HepG2 (cell line): ENCODE data around the gene CRADD. TPM values are rescaled to one million over a fixed set of nuclear protein-coding genes. Genes with fewer than 3 reads are reported as not detected.

Experiments
- ATAC-seq: fragments of 200-7000 bp; cut with Tn5 transposase; 3 replicates; pipeline ENCODE4 v1.9.1; 2020; ENCODE audit warnings: mild to moderate bottlenecking, moderate library complexity
- BruUV-seq: library from RNA; stranded (reverse); fragments of 400-500 nt; replicated peaks from 2 replicates; lab custom pipeline; 2021; lab: Mats Ljungman, UMichigan
- CTCF ChIA-PET: fragments of 300-600 bp; formaldehyde crosslinking; extraction: SDS; loops from one replicate; lab custom pipeline; 2021; ENCODE audit warnings: low total read pairs, inconsistent platforms, low intra/inter-chr PET ratio; lab: Yijun Ruan, JAX
- POLR2A ChIA-PET: fragments of 350-600 bp; sonication (Branson Sonifier 250); formaldehyde crosslinking; loops from one replicate; lab custom pipeline; 2020; ENCODE audit warnings: antibody characterized with exemption, inconsistent platforms; lab: Yijun Ruan, JAX
- DNase-seq: peaks from one replicate; pipeline ENCODE4 v3.0.0-alpha.2; 2015; ENCODE audit warnings: low spot score
- FAIRE-seq: peaks from 3 replicates; lab custom pipeline; 2011; peaks lifted over from hg19 to GRCh38; lab: Jason Lieb, UNC
- H2AFZ ChIP-seq: one replicate; pipeline ENCODE4 v1.6.1; 2011; ENCODE audit warnings: low read length, inconsistent platforms
- H3K27ac ChIP-seq: fragments of 300-600 bp; 3 replicates; pipeline ENCODE4 v1.8.0; 2011; ENCODE audit warnings: mixed run types, mild to moderate bottlenecking, mixed read lengths, low read length, inconsistent platforms; ENCODE audit not compliant: insufficient read depth; ENCODE audit errors: extremely low read length
- H3K27me3 ChIP-seq, 2 experiments: fragments of 200-600 bp in 1 of 2; 2 replicates in 1 of 2; 3 replicates in 1 of 2; pipeline versions ENCODE4 v1.6.0 to v1.8.0; 2011; ENCODE audit warnings: low read length in 2 of 2, mild to moderate bottlenecking in 2 of 2, moderate library complexity in 2 of 2, inconsistent platforms in 1 of 2; ENCODE audit not compliant: insufficient read depth in 2 of 2, control insufficient read depth in 1 of 2
- H3K36me3 ChIP-seq, 2 experiments: fragments of 200-600 bp in 1 of 2; replicated peaks in 1 of 2; 2 replicates in 1 of 2; 3 replicates in 1 of 2; pipeline versions ENCODE4 v1.5.1 to v1.8.0; 2011; ENCODE audit warnings: low read length in 2 of 2, inconsistent platforms in 1 of 2; ENCODE audit not compliant: insufficient read depth in 2 of 2, control insufficient read depth in 1 of 2
- H3K4me1 ChIP-seq: 2 replicates; pipeline ENCODE4 v1.5.1; 2012; ENCODE audit warnings: low read length, inconsistent platforms; ENCODE audit not compliant: insufficient read depth
- H3K4me2 ChIP-seq: 2 replicates; pipeline ENCODE4 v1.6.0; 2011; ENCODE audit warnings: low read depth, low read length, inconsistent platforms
- H3K4me3 ChIP-seq, 3 experiments: fragments of 200-600 bp in 1 of 3; sonication (generic), shearing (Covaris generic) in 1 of 3; replicated peaks in 1 of 3; 2 replicates each; pipeline ENCODE4 v1.5.1; 2011 to 2016; ENCODE audit warnings: low read length in 3 of 3, inconsistent platforms in 2 of 3, low read depth in 2 of 3, mild to moderate bottlenecking in 2 of 3, control low read depth in 1 of 3, mixed read lengths in 1 of 3; ENCODE audit not compliant: insufficient read depth in 1 of 3
- H3K79me2 ChIP-seq: one replicate; pipeline ENCODE4 v1.6.1; 2011; ENCODE audit warnings: low read length, inconsistent platforms; ENCODE audit not compliant: insufficient read depth
- H3K9ac ChIP-seq: 2 replicates; pipeline ENCODE4 v1.6.0; 2011; ENCODE audit warnings: mild to moderate bottlenecking, low read depth, low read length, inconsistent platforms; ENCODE audit not compliant: insufficient read depth
- H3K9me3 ChIP-seq: 2 replicates; pipeline ENCODE4 v1.5.1; 2012; ENCODE audit warnings: mild to moderate bottlenecking, low read length
- H4K20me1 ChIP-seq: 2 replicates; pipeline ENCODE4 v1.6.0; 2011; ENCODE audit warnings: inconsistent platforms, mild to moderate bottlenecking, low read length, moderate library complexity; ENCODE audit not compliant: insufficient read depth
- CEBPG ChIP-seq: IDR thresholded peaks from 2 replicates; pipeline ENCODE4 v1.6.1; 2016
- FOXP1 ChIP-seq, 2 experiments: fragments of 450-650 bp in 1 of 2; IDR thresholded peaks; 2 replicates each; pipeline ENCODE4 v1.6.1; 2017 to 2018; ENCODE audit warnings: antibody characterized with exemption in 1 of 2
- HDAC1 ChIP-seq: sonication (generic); formaldehyde crosslinking; IDR thresholded peaks from 2 replicates; pipeline ENCODE4 v1.5.1; 2020; ENCODE audit warnings: mild to moderate bottlenecking, missing genetic modification reagents
- IKZF4 ChIP-seq: sonication (generic); formaldehyde crosslinking; IDR thresholded peaks from 2 replicates; pipeline ENCODE4 v1.5.1; 2020; ENCODE audit warnings: borderline replicate concordance, mild to moderate bottlenecking, low read depth, missing genetic modification reagents; ENCODE audit errors: not compliant biosample characterization
- JUND ChIP-seq: sonication (generic); formaldehyde crosslinking; IDR thresholded peaks from 2 replicates; pipeline ENCODE4 v1.8.0; 2022; ENCODE audit warnings: mild to moderate bottlenecking, missing genetic modification reagents
- NR3C1 ChIP-seq: sonication (generic); formaldehyde crosslinking; IDR thresholded peaks from 2 replicates; pipeline ENCODE4 v1.4.0; 2020; ENCODE audit warnings: missing genetic modification reagents
- PRMT3 ChIP-seq: sonication (generic); formaldehyde crosslinking; IDR thresholded peaks from 2 replicates; pipeline ENCODE4 v1.8.1; 2022; ENCODE audit warnings: low read depth, mild to moderate bottlenecking, moderate library complexity, missing genetic modification reagents, borderline replicate concordance
- RXRB ChIP-seq: IDR thresholded peaks from 2 replicates; pipeline ENCODE4 v1.6.1; 2016; ENCODE audit warnings: borderline replicate concordance, missing genetic modification reagents, missing compliant biosample characterization
- SMAD9 ChIP-seq: sonication (generic); formaldehyde crosslinking; IDR thresholded peaks from 2 replicates; pipeline ENCODE4 v1.5.1; 2020; ENCODE audit warnings: mild to moderate bottlenecking, missing genetic modification reagents
- ZC3H13 ChIP-seq: sonication (generic); formaldehyde crosslinking; IDR thresholded peaks from 2 replicates; pipeline ENCODE4 v1.8.1; 2023; ENCODE audit warnings: mild to moderate bottlenecking, missing genetic modification reagents, moderate library complexity
- ZFY ChIP-seq: sonication (generic); formaldehyde crosslinking; IDR thresholded peaks from 2 replicates; pipeline ENCODE4 v1.4.0; 2020; ENCODE audit warnings: missing genetic modification reagents
- ZNF207 ChIP-seq: fragments of 450-650 bp; IDR thresholded peaks from 2 replicates; pipeline ENCODE4 v1.6.1; 2016; ENCODE audit warnings: antibody characterized with exemption, borderline replicate concordance
- ZNF234 ChIP-seq: sonication (generic); formaldehyde crosslinking; conservative IDR thresholded peaks from 2 replicates; pipeline ENCODE4 v1.5.1; 2020; ENCODE audit warnings: mild to moderate bottlenecking, missing genetic modification reagents
- ZNF343 ChIP-seq: sonication (generic); formaldehyde crosslinking; IDR thresholded peaks from 2 replicates; pipeline ENCODE4 v1.4.0; 2020; ENCODE audit warnings: mild to moderate bottlenecking, missing genetic modification reagents
- ZNF879 ChIP-seq: sonication (generic); formaldehyde crosslinking; IDR thresholded peaks from 2 replicates; pipeline ENCODE4 v1.8.1; 2023; ENCODE audit warnings: missing genetic modification reagents
- ZNF883 ChIP-seq: sonication (generic); formaldehyde crosslinking; IDR thresholded peaks from 2 replicates; pipeline ENCODE4 v1.5.1; 2020; ENCODE audit warnings: mild to moderate bottlenecking, missing genetic modification reagents; ENCODE audit errors: not compliant biosample characterization
- WGBS: methylation state at CpG from one replicate; pipeline ENCODE4 v1.1.6; 2017; ENCODE audit warnings: low lambda C conversion rate; 5-methylcytosine and 5-hydroxymethylcytosine counted together
- in situ Hi-C: cut with HindIII; loops from 2 replicates; pipeline ENCODE4 v1.10.0; 2017; ENCODE audit warnings: low pct_unique_long_range_greater_than_20kb; ENCODE audit not compliant: extremely low pct_ligation_motif_present
- intact Hi-C: fragments of 100-400 bp; cut with micrococcal nuclease; formaldehyde crosslinking; loops from one replicate; pipeline ENCODE4 v1.10.0; 2022; ENCODE audit not compliant: unreplicated experiment
- polyA plus RNA-seq, 8 experiments: library from polyadenylated mRNA; depleted of rRNA in 3 of 8; stranded (reverse) in 7 of 8; unstranded in 1 of 8; fragments of >200 nt; fragmentation: Illumina TruSeq in 4 of 8; extraction: Trizol in 4 of 8; gene quantifications; 2 replicates each; pipeline versions ENCODE4 v1.2.1 to v1.2.3, GENCODE V29; 2011 to 2016; ENCODE audit warnings: low read depth in 4 of 8, missing spikeins in 1 of 8, mixed read lengths in 1 of 8; ENCODE audit not compliant: insufficient read depth in 1 of 8
- total RNA-seq, 5 experiments: library from RNA; depleted of rRNA; stranded (reverse); fragments of >200 nt; fragmentation: Illumina TruSeq; extraction: Trizol; gene quantifications; 2 replicates each; pipeline ENCODE4 v1.2.3, GENCODE V29; 2016; ENCODE audit warnings: low read depth in 1 of 5
- TF ChIP-seq, protein P1 (sequence below): sonication (generic); formaldehyde crosslinking; IDR thresholded peaks from 2 replicates; pipeline ENCODE4 v1.4.0; 2020; ENCODE audit warnings: missing genetic modification reagents, mild to moderate bottlenecking, borderline replicate concordance
- TF ChIP-seq, protein P2 (sequence below): sonication (generic); formaldehyde crosslinking; conservative IDR thresholded peaks from 2 replicates; pipeline ENCODE4 v1.4.0; 2020; ENCODE audit warnings: mild to moderate bottlenecking, missing genetic modification reagents, moderate library complexity

CRADD gene
- total and polyA plus RNA-seq, 2 of the 13 experiments (the other 11 are each of a cell fraction or from before 2014, with no cell fraction given): 12.4 to 18.8 TPM

DNA sequence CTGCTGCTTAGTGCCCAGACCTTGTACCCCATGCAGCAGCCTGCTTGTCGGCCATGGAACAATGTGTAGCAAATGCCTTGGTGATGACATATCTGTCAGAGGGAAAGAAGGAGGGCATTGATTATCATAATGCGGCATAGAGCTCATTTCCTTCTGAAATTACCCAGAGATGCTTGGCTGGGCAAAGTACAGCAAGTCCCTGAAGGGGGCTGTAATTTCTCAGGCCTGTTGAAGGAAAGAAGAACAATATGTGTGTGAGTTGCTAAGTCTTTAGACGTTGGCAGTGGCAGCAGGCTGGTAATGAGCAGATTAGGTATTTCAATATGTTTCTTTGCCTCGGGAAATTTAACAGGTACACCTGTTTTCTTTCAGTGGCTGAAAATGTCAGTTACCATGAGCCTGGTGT is 128.6 kb downstream of the CRADD start:
- no peak overlapping the region for H3K4me2 ChIP-seq
- no peaks in the 10 kb centered on the region for H4K20me1 ChIP-seq
- intact Hi-C loops: no loop called here
- 76% methylated on average over 4 of the region's 4 CpGs for WGBS
- no peak overlapping the region for H3K4me3 ChIP-seq
- no peak for ATAC-seq
- H3K4me1 ChIP-seq: no peaks in the 10 kb centered on the region
- CTCF ChIA-PET: no interaction called here
- H3K27ac ChIP-seq: no peak overlapping the region
- no TSS peak for BruUV-seq
- H3K36me3 ChIP-seq: no peaks in the 10 kb centered on the region
- no peak for DNase-seq
- in situ Hi-C loops: no loop called here
- POLR2A ChIA-PET: no interaction called here
- H3K27me3 ChIP-seq: no peaks in the 10 kb centered on the region
- no peak overlapping the region for H3K9ac ChIP-seq
- no peak overlapping the region for H2AFZ ChIP-seq
- H3K9me3 ChIP-seq: no peaks in the 10 kb centered on the region
- no peak for FAIRE-seq
- TF ChIP-seq HDAC1 (CRISPR knock-in tag) (no peak), ZNF207 (no peak), IKZF4 (CRISPR knock-in tag) (no peak), ZNF879 (CRISPR knock-in tag) (no peak), CEBPG (CRISPR knock-in tag) (no peak), NR3C1 (no peak), SMAD9 (CRISPR knock-in tag) (no peak), ZC3H13 (CRISPR knock-in tag) (no peak), ZNF234 (no peak), ZFY (CRISPR knock-in tag) (no peak), RXRB (CRISPR knock-in tag) (no peak), PRMT3 (CRISPR knock-in tag) (no peak), JUND (no peak), ZNF343 (CRISPR knock-in tag) (no peak), FOXP1 (IDR thresholded peaks at IDR 0.05) (no peak), FOXP1 (CRISPR knock-in tag; IDR thresholded peaks at IDR 0.05) (no peak), ZNF883 (CRISPR knock-in tag) (no peak)
- TF ChIP-seq, protein P1, sequence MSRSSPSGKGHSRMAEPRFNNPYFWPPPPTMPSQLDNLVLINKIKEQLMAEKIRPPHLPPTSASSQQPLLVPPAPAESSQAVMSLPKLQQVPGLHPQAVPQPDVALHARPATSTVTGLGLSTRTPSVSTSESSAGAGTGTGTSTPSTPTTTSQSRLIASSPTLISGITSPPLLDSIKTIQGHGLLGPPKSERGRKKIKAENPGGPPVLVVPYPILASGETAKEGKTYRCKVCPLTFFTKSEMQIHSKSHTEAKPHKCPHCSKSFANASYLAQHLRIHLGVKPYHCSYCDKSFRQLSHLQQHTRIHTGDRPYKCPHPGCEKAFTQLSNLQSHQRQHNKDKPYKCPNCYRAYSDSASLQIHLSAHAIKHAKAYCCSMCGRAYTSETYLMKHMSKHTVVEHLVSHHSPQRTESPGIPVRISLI (CRISPR knock-in tag): no peak
- TF ChIP-seq, protein P2, sequence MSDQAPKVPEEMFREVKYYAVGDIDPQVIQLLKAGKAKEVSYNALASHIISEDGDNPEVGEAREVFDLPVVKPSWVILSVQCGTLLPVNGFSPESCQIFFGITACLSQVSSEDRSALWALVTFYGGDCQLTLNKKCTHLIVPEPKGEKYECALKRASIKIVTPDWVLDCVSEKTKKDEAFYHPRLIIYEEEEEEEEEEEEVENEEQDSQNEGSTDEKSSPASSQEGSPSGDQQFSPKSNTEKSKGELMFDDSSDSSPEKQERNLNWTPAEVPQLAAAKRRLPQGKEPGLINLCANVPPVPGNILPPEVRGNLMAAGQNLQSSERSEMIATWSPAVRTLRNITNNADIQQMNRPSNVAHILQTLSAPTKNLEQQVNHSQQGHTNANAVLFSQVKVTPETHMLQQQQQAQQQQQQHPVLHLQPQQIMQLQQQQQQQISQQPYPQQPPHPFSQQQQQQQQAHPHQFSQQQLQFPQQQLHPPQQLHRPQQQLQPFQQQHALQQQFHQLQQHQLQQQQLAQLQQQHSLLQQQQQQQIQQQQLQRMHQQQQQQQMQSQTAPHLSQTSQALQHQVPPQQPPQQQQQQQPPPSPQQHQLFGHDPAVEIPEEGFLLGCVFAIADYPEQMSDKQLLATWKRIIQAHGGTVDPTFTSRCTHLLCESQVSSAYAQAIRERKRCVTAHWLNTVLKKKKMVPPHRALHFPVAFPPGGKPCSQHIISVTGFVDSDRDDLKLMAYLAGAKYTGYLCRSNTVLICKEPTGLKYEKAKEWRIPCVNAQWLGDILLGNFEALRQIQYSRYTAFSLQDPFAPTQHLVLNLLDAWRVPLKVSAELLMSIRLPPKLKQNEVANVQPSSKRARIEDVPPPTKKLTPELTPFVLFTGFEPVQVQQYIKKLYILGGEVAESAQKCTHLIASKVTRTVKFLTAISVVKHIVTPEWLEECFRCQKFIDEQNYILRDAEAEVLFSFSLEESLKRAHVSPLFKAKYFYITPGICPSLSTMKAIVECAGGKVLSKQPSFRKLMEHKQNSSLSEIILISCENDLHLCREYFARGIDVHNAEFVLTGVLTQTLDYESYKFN (CRISPR knock-in tag): no peak
- no peaks in the 10 kb centered on the region for H3K79me2 ChIP-seq
